Medulla oblongata (tissue), 1 donor: ENCODE data around the gene CFP.

Experiments used
- DNase-seq: peaks from one replicate; pipeline ENCODE4 v3.0.0-alpha.2; 2015; ENCODE audit errors: extremely low spot score

Gene CFP

DNA sequence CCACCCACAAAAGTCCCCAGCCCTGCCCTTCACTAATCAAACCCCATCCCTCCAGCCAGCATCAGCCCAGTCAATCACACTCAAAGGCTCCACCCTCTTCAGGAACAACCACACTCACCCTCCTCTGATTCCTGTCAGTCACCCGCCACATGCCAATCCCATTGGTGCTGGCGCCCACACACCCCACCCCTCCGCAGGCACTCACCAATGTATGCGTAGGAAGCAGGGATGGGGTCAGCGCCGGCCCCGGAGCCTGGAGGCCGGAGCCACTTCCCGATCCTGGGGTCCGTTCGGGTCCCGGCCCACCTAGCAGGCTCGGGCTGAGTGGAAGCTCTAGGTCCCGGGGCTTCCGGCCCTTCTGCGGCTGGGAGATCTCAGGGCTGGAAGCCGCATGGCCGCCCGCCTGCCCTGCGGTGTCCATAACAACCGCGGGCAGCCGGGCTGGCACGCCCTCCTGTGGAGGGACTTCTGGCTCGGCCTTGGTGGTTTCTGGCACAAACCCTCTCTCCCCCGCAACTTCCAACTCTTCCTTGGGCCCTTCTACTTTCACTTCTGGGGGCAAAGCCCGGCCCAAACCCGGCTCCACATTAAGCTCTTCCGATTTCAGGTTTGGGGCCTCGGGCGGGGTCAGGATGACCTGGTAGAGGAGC, 7.9 kb upstream of the CFP start:
- DNase-seq: peak; percentile 63

DNA sequence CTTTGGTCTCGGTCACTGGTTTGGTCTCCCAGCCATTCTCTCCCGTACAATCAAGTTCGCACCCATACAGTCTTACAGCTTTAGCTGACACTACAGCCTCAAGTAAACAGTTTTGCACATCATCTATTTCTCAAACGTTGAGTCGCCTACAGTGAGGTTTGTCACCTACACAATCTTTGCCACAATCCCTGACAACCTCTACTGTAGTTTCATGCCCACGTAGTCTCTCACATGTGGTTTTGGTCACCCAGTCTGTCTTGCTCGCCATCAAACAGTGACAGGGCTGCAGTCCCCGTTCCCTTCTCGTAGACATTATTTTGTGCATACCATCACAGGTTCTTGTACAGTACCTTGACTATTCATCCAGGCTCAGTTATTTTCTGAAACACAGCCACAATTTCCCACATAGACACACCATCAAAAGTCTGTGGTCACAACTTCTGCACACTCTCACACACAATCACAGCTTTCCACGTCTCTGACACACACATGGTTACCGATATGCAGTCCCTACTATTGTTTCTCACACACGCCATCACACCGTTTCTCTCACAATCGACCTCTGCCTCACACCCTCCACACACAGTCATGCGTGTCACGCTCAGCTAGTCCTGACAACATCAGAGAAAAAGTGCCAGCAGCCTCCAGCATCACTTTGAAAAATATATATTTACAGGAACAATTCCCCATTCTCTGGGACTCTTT, 5.3 kb upstream of the CFP start:
- DNase-seq: no peak

DNA sequence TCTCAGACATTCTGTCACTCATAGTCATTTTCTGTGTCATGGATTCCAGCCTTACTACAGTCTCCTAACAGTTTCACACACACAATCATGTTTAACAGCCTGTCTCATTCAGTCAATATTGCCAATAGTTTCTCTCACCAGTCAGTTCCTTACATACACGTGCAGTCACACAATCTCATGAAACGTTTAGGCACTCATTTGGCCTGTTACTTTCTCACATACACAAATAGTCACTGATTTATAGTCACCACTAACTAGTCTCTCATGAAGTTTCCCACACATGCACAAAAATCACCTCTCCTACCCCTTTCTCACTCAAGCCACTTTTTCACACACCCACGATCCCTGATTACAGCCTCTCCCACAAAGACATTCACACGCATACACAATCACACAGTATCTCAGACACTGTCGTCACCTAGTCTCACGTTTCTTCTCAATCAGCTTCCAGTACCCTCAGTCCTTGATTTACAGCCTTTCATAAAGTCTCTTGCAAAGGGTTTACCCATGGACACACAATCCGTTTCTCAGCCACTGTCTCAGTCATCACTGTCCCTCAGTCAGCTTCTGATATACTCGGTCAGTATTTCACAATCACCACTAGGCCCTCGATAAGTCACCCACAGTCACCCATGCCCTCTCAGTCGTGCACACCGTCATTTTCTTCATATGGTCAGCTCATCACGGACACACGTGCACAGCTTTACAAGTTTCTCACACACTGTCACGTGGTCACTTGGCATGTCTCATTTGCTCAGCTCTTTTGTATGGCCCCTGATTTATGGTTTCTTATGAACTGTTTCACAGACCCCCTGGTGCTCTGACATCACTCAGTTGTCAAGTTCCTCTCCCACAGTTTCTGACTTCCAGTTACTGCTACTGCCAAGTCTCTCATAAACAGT, 4.2 kb upstream of the CFP start:
- DNase-seq: peak; percentile 7

DNA sequence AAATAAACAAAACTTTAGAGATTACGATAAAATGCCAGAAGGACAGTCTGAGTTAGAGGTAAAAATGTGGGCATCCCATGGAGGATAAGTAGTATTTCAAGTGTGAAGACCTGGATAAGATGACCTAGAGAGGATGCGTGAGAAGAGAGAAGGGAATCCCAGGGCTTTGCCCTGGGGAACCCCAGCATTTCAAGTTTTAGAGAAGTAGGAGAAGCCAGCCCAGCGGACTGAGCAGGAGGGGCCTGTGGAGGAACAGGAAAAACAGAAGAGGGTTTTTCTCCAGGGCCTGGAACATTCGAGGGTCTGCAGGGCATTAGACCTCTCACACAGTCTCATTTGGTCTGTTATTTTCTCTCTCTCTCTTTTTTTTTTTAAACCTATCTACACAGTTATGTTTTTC, 2.9 kb upstream of the CFP start:
- DNase-seq: peak; percentile 12

DNA sequence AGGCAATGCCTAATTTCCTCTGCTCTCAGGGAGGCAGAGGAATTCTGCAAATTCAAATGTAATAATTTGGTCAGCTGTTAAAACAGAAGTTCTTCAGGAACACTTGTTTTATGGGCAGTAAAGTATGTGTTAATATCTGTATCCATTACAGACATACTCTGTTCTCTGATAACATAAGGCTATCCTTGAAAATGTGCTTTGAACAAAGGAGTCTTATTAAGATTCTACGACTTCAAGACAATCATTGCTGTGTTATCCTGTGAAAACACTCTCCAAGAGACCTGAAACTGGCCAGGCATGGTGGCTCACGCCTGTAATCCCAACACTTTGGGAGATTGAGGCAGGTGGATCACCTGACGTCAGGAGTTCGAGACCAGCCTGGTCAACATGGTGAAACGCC, 1.9 kb upstream of the CFP start:
- no peak for DNase-seq

GRCh38 chrX:47628982-47629381, 748 bp downstream of the CFP start:
- DNase-seq: no peak

- DNase-seq: no peak
Measured at GRCh38 chrX:47625365-47625764, 4.4 kb downstream of the CFP start.

- DNase-seq: peak; percentile 22
Measured at GRCh38 chrX:47623540-47624027, 6.1 kb downstream of the CFP start.

DNA sequence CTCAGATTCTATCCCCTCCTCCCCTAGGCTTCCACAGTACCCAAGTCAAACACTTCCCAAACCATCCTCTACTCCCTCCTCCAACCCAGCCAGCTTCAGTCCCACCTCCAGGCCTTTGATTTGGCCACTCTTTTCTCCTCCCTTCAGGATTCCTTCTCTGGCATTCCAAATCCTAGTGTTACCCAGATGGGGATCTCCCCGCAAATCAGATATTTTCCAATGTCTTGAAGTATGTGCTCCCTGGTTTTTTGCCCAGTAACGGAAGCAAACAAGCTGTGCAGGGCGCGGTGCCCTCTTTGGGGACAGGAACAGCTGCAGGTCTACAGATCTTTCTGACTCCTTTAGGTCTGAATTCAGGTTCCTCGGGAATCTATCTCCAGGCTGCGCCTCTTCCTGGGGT, 7.9 kb downstream of the CFP start:
- DNase-seq: no peak

- no peak for DNase-seq
Measured at GRCh38 chrX:47620303-47620685, 9.4 kb downstream of the CFP start.

DNA sequence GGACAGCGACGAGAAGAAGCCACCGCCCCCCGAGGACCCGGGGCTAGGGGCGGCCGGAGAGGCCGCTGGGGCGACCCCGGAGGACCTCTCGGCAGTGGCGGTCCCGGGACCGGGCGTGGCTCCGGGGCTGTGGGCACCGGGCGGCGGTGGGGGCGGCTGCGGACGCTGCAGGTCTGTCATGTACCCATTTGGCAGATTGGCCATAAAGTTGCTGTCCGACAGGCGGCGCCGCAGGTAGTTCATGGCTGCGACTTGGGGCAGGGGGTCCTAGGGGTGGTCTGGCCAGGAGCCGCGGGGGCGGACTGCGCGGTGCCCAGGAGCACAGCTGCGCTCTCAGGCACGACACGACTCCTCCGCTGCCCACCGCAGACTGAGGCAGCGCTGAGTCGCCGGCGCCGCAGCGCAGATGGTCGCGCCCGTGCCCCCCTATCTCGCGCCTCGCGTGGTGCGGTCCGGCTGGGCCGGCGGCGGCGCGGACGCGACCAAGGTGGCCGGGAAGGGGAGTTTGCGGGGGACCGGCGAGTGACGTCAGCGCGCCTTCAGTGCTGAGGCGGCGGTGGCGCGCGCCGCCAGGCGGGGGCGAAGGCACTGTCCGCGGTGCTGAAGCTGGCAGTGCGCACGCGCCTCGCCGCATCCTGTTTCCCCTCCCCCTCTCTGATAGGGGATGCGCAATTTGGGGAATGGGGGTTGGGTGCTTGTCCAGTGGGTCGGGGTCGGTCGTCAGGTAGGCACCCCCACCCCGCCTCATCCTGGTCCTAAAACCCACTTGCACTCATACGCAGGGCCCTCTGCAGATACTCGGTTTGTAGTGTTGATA, 10.0 kb downstream of the CFP start, which contains the start of gene SYN1:
SYN1 (minus strand) TSS at position 372 of the 817 bp plus-strand sequence; CDS start at position 243, 129 bp downstream.
- peak; percentile 73 for DNase-seq

GRCh38 chrX:47618923-47619485, 10.7 kb downstream of the CFP start:
- DNase-seq: no peak

DNA sequence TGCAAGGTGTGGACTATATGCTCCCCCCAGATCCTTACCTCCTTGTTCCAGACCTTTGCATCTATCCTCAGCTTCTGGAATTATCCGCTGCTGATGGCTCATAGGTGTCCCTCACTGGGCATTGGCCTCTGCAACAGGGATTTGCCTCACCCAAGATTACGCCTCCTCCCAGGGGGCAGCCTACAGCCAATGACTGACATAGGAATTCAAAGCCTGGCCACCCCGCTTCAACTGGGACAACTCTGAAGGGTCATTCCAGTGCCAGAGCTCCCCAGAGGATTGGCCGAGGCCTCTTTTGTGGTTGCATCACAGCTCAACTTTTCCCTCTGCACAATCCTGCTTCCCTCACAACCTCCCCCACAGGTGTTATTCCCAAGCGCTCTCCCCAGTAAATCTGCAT, 15.1 kb downstream of the CFP start:
- DNase-seq: no peak

- no peak for DNase-seq
Measured at GRCh38 chrX:47613082-47613481, 16.6 kb downstream of the CFP start.

DNA sequence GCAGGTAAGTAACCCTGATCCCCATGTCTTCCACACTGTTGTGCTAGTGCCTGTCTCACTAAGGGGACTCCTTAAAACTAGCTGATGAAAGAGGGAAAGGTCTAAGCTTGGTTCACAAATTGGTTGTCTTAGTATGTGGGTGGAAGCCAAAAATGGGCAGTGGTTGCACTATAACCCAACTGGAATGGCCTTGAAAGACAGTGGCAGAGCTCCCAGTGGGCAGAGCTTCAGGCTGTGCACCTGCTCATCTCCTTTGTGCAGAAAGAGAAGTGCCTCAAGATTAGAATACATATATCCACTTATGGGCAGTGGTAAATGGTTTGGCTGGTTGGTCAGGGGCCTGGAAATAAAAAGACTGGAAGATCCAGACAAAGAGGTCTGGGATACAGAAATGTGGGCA, 17.3 kb downstream of the CFP start:
- DNase-seq: no peak

DNA sequence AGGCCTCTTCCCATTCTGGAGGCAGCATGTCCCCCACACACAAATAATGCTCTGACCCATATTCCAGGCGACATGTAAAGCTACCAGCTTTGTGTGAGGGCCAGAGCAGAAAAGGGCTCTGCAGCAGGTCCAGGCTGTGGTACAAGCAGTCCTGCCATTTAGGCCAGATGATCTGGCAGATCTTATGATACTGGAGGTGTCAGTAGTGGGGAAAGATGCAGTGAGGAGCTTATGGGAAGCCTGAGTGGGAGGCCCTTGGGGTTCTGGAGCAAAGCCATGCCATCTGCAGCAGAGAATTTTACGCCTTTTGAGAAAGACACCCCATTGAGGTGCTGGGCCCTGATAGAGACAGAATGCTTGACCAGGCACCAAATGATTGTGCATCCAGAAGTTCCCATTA, 17.8 kb downstream of the CFP start:
- DNase-seq: no peak

DNA sequence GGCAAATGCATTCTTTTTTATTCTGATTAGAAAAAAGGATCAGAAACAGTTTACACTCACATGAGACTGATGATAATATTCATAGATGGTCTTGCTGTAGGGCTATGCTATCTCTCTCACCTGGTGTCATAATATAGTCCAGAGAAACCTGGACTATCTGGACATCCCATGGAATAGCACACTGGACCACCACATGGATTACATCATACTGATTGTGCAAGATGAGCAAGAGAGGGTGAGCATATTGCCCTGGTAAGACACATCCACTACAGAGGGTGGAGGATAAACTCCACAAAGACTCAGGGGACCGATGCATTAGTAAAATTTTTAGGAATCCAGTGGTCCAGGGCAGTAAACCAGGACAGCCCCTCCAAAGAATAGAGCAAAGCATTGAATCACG, 18.2 kb downstream of the CFP start:
- DNase-seq: no peak

DNA sequence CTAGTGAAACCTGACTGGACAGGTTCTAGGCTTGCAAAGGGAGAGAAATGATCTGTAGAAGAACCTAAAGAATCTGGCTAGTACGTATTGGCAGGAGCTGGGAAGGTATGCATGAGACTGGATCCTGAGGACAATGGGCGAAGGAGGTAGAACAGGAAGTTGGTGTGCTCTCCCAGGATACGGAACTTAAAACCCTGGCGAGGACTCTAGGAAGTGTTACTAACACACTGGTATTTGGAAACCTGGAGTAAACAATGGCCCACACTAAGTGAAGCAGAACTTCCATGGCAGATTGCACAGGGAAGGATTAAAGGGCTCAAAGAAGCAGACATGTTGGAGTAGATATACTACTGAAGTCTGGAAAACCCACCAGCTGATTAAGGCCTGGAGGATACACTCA, 19.2 kb downstream of the CFP start:
- DNase-seq: no peak

DNA sequence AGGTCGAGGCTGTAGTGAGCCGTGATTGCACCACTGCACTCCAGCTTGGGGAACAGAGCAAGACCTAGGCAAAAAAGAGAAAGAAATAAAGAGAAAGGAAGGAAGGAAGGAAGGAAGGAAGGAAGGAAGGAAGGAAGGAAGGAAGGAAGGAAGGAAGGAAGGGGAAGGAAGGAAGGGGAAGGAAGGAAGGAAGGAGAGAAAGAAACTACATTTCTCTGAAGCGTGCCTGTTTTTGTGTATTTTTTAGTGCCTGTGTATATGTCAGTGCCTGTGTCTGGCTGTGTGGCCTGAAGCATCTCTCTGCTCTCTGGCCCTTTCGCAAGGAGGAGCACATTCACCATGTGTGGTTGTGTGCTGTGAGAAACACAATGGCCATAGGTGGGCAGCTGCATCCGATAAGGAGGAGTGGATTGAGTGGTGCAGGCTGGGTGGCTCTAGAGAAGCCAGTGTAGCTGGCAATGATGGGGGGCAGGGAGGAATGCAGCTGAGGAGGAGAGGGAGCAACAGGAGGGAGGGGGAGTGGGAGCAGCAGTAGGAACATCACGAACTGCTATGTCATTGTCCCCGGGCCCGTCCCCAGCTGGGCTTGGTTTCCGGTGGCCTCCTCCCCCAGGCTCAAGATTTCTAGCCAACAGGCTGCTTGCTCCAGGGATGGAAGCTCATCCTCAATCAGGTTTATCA, 21.5 kb downstream of the CFP start:
- no peak for DNase-seq

- DNase-seq: no peak
Measured at GRCh38 chrX:47607091-47607490, 22.6 kb downstream of the CFP start.

GRCh38 chrX:47605024-47605423, 24.7 kb downstream of the CFP start:
- DNase-seq: no peak
